ENCODE measurements around the gene TBATA.
"Not testable (repeated sequence)": the region's sequence is repeated elsewhere in the genome, so short reads cannot be mapped to it uniquely, and the experiment has no call there.

- TF ChIP-seq CTCF (IDR thresholded peaks at IDR 0.05; ENCODE audit: low read depth, low read length, missing input control); RAD21 (IDR thresholded peaks at IDR 0.05); REST (IDR thresholded peaks at IDR 0.05); TAF1 (conservative IDR thresholded peaks at IDR 0.05); MAX (IDR thresholded peaks at IDR 0.05); GABPA (IDR thresholded peaks at IDR 0.05 in 1 of 2, conservative IDR thresholded peaks at IDR 0.05 in 1 of 2); ATF3 (IDR thresholded peaks at IDR 0.05); EGR1 (IDR thresholded peaks at IDR 0.05; ENCODE audit: low read depth in 2 of 2); ZBTB33 (IDR thresholded peaks at IDR 0.05); JUND (IDR thresholded peaks at IDR 0.05); RXRA (IDR thresholded peaks at IDR 0.05); YY1 (IDR thresholded peaks at IDR 0.05); HNF4A (conservative IDR thresholded peaks at IDR 0.05): not testable (repeated sequence)
Measured at GRCh38 chr10:70768026-70768685, 17.0 kb downstream of the TBATA start.

Data from liver (tissue), 3 donors.